Keratinocyte (primary cell): ENCODE results near the gene OBSCN. TPM values are rescaled to one million over a fixed set of nuclear protein-coding genes. Genes with fewer than 3 reads are reported as not detected.

Experiments
- DNase-seq: peaks from one replicate; pipeline ENCODE4 v3.0.0-alpha.2; 2011; ENCODE audit warnings: low read depth, missing footprints, low spot score
- FAIRE-seq: peaks from 2 replicates; lab custom pipeline; 2011; peaks lifted over from hg19 to GRCh38; lab: Jason Lieb, UNC
- H2AFZ ChIP-seq: 2 replicates; pipeline ENCODE4 v1.6.0; 2012; ENCODE audit warnings: low read length, control low read depth, inconsistent platforms; ENCODE audit not compliant: control insufficient read depth
- H3K27ac ChIP-seq: 2 replicates; pipeline ENCODE4 v1.5.1; 2011; ENCODE audit warnings: low read length; ENCODE audit not compliant: control insufficient read depth, insufficient read depth
- H3K27me3 ChIP-seq: 3 replicates; pipeline ENCODE4 v1.6.0; 2011; ENCODE audit warnings: low read length; ENCODE audit not compliant: control insufficient read depth, insufficient read depth; ENCODE audit errors: extremely low read depth
- H3K36me3 ChIP-seq, 2 experiments: 2 replicates in 1 of 2; 3 replicates in 1 of 2; pipeline ENCODE4 v1.5.1; 2011; ENCODE audit warnings: low read length in 2 of 2, mild to moderate bottlenecking in 1 of 2; ENCODE audit not compliant: control insufficient read depth in 2 of 2, insufficient read depth in 2 of 2; ENCODE audit errors: extremely low read depth in 1 of 2
- H3K4me1 ChIP-seq: 3 replicates; pipeline ENCODE4 v1.5.1; 2011; ENCODE audit warnings: low read length; ENCODE audit not compliant: control insufficient read depth, insufficient read depth; ENCODE audit errors: extremely low read depth
- H3K4me2 ChIP-seq: 3 replicates; pipeline ENCODE4 v1.6.0; 2011; ENCODE audit warnings: low read depth, low read length; ENCODE audit not compliant: control insufficient read depth, insufficient read depth; ENCODE audit errors: extremely low read depth
- H3K4me3 ChIP-seq, 3 experiments: fragments of 200-600 bp in 1 of 3; sonication (generic) in 1 of 3; 2 replicates in 2 of 3; 3 replicates in 1 of 3; pipeline ENCODE4 v1.5.1; 2011 to 2016; ENCODE audit warnings: low read length in 3 of 3, mild to moderate bottlenecking in 3 of 3, control low read depth in 2 of 3, inconsistent platforms in 1 of 3, low read depth in 1 of 3, mixed read lengths in 1 of 3, mixed run types in 1 of 3, moderate library complexity in 1 of 3; ENCODE audit not compliant: control insufficient read depth in 2 of 3, insufficient read depth in 2 of 3; ENCODE audit errors: extremely low read depth in 1 of 3
- H3K79me2 ChIP-seq: 2 replicates; pipeline ENCODE4 v1.6.0; 2012; ENCODE audit warnings: low read length; ENCODE audit not compliant: control insufficient read depth, insufficient read depth
- H3K9ac ChIP-seq: 3 replicates; pipeline ENCODE4 v1.6.0; 2011; ENCODE audit warnings: low read length; ENCODE audit not compliant: control insufficient read depth, insufficient read depth; ENCODE audit errors: extremely low read depth
- H3K9me1 ChIP-seq: 3 replicates; pipeline ENCODE4 v1.6.0; 2011; ENCODE audit warnings: low read length; ENCODE audit not compliant: control insufficient read depth, insufficient read depth; ENCODE audit errors: extremely low read depth
- H3K9me3 ChIP-seq: 2 replicates; pipeline ENCODE4 v1.5.1; 2012; ENCODE audit warnings: low read depth, low read length; ENCODE audit not compliant: control insufficient read depth
- H4K20me1 ChIP-seq: 3 replicates; pipeline ENCODE4 v1.6.0; 2011; ENCODE audit warnings: low read length; ENCODE audit not compliant: control insufficient read depth, insufficient read depth; ENCODE audit errors: extremely low read depth
- EZH2 ChIP-seq: IDR thresholded peaks from one replicate; pipeline ENCODE4 v1.6.1; 2012; ENCODE audit warnings: inconsistent platforms, mild to moderate bottlenecking, low read length, moderate library complexity
- dilution Hi-C: fragments of 300-500 bp; cut with MboI; formaldehyde crosslinking; loops from one replicate; pipeline ENCODE4 v1.7.0; 2020; ENCODE audit warnings: low sequenced_read_pairs; ENCODE audit not compliant: extremely low pct_ligation_motif_present
- polyA plus RNA-seq, 5 experiments: library from polyadenylated mRNA; depleted of rRNA in 3 of 5; stranded (reverse) in 3 of 5; stranded (forward) in 1 of 5; unstranded in 1 of 5; fragments of >200 nt; gene quantifications; 1 replicate in 1 of 5; 2 replicates in 3 of 5; 3 replicates in 1 of 5; pipeline versions ENCODE4 v1.2.1 to v1.2.3, GENCODE V29; 2011 to 2012; ENCODE audit warnings: missing spikeins in 2 of 5, low read depth in 1 of 5, low replicate concordance in 1 of 5
- TF ChIP-seq, protein P1 (sequence below), 3 experiments: IDR thresholded peaks in 1 of 3; conservative IDR thresholded peaks in 1 of 3; optimal IDR thresholded peaks in 1 of 3; 2 replicates in 2 of 3; 3 replicates in 1 of 3; pipeline versions ENCODE3 to v1.5.1; 2011; ENCODE audit warnings: low read length in 3 of 3, mild to moderate bottlenecking in 3 of 3, moderate library complexity in 2 of 3, control low read depth in 1 of 3, inconsistent platforms in 1 of 3; ENCODE audit not compliant: insufficient read depth in 2 of 3; ENCODE audit errors: extremely low read depth in 1 of 3

Gene OBSCN
- polyA plus RNA-seq, 1 donor (not counting 4 experiments of a cell fraction or from before 2014, with no cell fraction given) = 1.8 TPM

DNA sequence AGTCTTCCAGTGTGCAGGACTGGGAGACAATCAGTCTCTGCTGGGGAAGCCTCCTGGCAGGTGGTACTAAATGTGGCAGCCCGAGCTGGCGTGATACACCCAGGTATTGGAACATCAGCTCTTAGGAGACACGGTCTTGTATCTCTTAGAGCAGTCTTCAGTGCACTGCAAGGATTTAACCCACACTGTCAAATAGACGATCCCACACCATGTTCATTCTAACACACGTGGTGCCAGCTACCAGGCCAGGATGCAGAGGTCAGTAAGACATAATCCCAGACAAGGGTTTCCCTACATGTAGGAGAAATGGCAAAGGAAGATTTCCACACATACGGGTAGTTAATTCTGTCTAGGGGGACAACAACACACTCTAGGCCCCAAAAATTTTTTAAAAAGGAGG, 190.1 kb downstream of the OBSCN start:
- TF ChIP-seq, protein P1, sequence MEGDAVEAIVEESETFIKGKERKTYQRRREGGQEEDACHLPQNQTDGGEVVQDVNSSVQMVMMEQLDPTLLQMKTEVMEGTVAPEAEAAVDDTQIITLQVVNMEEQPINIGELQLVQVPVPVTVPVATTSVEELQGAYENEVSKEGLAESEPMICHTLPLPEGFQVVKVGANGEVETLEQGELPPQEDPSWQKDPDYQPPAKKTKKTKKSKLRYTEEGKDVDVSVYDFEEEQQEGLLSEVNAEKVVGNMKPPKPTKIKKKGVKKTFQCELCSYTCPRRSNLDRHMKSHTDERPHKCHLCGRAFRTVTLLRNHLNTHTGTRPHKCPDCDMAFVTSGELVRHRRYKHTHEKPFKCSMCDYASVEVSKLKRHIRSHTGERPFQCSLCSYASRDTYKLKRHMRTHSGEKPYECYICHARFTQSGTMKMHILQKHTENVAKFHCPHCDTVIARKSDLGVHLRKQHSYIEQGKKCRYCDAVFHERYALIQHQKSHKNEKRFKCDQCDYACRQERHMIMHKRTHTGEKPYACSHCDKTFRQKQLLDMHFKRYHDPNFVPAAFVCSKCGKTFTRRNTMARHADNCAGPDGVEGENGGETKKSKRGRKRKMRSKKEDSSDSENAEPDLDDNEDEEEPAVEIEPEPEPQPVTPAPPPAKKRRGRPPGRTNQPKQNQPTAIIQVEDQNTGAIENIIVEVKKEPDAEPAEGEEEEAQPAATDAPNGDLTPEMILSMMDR (optimal IDR thresholded peaks at IDR 0.05 in 1 of 3, IDR thresholded peaks at IDR 0.05 in 1 of 3, conservative IDR thresholded peaks at IDR 0.05 in 1 of 3; ENCODE audit: extremely low read depth in 1 of 3, insufficient read depth in 2 of 3, low read length in 3 of 3) = no peak
- TF ChIP-seq EZH2 = no peak
- no peak overlapping the region for H3K27ac ChIP-seq
- H4K20me1 ChIP-seq = peaks cover 28% of the 10 kb centered on the region
- dilution Hi-C loops = no loop called here
- FAIRE-seq (no peak), DNase-seq (no peak)
- no peaks in the 10 kb centered on the region for H3K27me3 ChIP-seq
- no peaks in the 10 kb centered on the region for H3K9me3 ChIP-seq
- peaks cover 38% of the 10 kb centered on the region for H3K79me2 ChIP-seq
- H3K36me3 ChIP-seq = peaks cover 35 to 45% of the 10 kb centered on the region in 2 experiments
- H3K4me3 ChIP-seq = no peak overlapping the region
- H3K9me1 ChIP-seq = no peaks in the 10 kb centered on the region
- H2AFZ ChIP-seq = no peak overlapping the region
- H3K9ac ChIP-seq = no peak overlapping the region
- H3K4me2 ChIP-seq = no peak overlapping the region
- H3K4me1 ChIP-seq = peaks cover 16% of the 10 kb centered on the region

GRCh38 chr1:228398741-228399461, 191.1 kb downstream of the OBSCN start:
- no peak for FAIRE-seq

More at GRCh38 chr1:228398741-228399461, 191.1 kb downstream of the OBSCN start:
- Histone ChIP-seq H3K9me3 (no peaks in the 10 kb centered on the region), H3K79me2 (peaks cover 47% of the 10 kb centered on the region), H3K27me3 (no peaks in the 10 kb centered on the region), H3K4me3 (no peak overlapping the region), H3K9me1 (peaks cover 4% of the 10 kb centered on the region), H3K4me1 (peaks cover 17% of the 10 kb centered on the region), H4K20me1 (peaks cover 32% of the 10 kb centered on the region), H2AFZ (no peak overlapping the region), H3K27ac (no peak overlapping the region), H3K9ac (no peak overlapping the region), H3K4me2 (no peak overlapping the region), H3K36me3 (peaks cover 36 to 53% of the 10 kb centered on the region in 2 experiments)
- DNase-seq = no peak
- dilution Hi-C loops = no loop called here
- TF ChIP-seq, protein P1 (optimal IDR thresholded peaks at IDR 0.05 in 1 of 3, IDR thresholded peaks at IDR 0.05 in 1 of 3, conservative IDR thresholded peaks at IDR 0.05 in 1 of 3; ENCODE audit: extremely low read depth in 1 of 3, insufficient read depth in 2 of 3, low read length in 3 of 3) = no peak
- TF ChIP-seq EZH2 = no peak
